ACC112 (cell line): Measurements from ENCODE around the gene IL12B.
A peak's percentile ranks its signal among the peaks of the same experiment; 100 is the strongest.
"Not testable (repeated sequence)": the region's sequence is repeated elsewhere in the genome, so short reads cannot be mapped to it uniquely, and the experiment has no call there.

Source experiments
- H2AFZ ChIP-seq: fragments of 200-600 bp; sonication (generic); one replicate; pipeline ENCODE4 v1.6.0; 2017; ENCODE audit warnings: antibody characterized with exemption, low read length; ENCODE audit not compliant: unreplicated experiment
- H3K27ac ChIP-seq: fragments of 200-600 bp; sonication (generic); 2 replicates; pipeline ENCODE4 v1.5.1; 2014; ENCODE audit warnings: low read depth, mild to moderate bottlenecking, antibody characterized with exemption, low read length, moderate library complexity
- H3K27me3 ChIP-seq: fragments of 200-600 bp; sonication (generic); 2 replicates; pipeline ENCODE4 v1.6.1; 2014; ENCODE audit warnings: mild to moderate bottlenecking, antibody characterized with exemption, low read length, moderate library complexity, mixed read lengths; ENCODE audit not compliant: insufficient read depth
- H3K36me3 ChIP-seq: fragments of 200-600 bp; sonication (generic); 2 replicates; pipeline ENCODE4 v1.6.1; 2016; ENCODE audit warnings: mild to moderate bottlenecking, antibody characterized with exemption, low read length, moderate library complexity, mixed read lengths; ENCODE audit not compliant: insufficient read depth
- H3K4me1 ChIP-seq: fragments of 200-600 bp; sonication (generic); one replicate; pipeline ENCODE4 v1.6.1; 2016; ENCODE audit warnings: low read length, mixed read lengths; ENCODE audit not compliant: insufficient read depth, unreplicated experiment, control insufficient read depth
- H3K4me3 ChIP-seq: fragments of 200-600 bp; sonication (generic); 2 replicates; pipeline ENCODE4 v1.5.1; 2014; ENCODE audit warnings: mild to moderate bottlenecking, low read depth, low read length
- H3K79me2 ChIP-seq: fragments of 200-600 bp; sonication (generic); one replicate; pipeline ENCODE4 v1.6.0; 2016; ENCODE audit warnings: low read length; ENCODE audit not compliant: control insufficient read depth, unreplicated experiment, insufficient read depth

IL12B gene

GRCh38 chr5:159294921-159295320 lies 35.4 kb downstream of the IL12B start:
- H3K27me3 ChIP-seq: no peaks in the 10 kb centered on the region
- H3K4me1 ChIP-seq: no peaks in the 10 kb centered on the region
- no peaks in the 10 kb centered on the region for H3K79me2 ChIP-seq
- no peak overlapping the region for H3K27ac ChIP-seq
- no peak overlapping the region for H3K4me3 ChIP-seq
- H2AFZ ChIP-seq: no peak overlapping the region
- no peaks in the 10 kb centered on the region for H3K36me3 ChIP-seq

- H3K79me2 ChIP-seq: no peaks in the 10 kb centered on the region
- no peak overlapping the region for H2AFZ ChIP-seq
- H3K27me3 ChIP-seq: no peaks in the 10 kb centered on the region
- no peaks in the 10 kb centered on the region for H3K36me3 ChIP-seq
- H3K4me1 ChIP-seq: no peaks in the 10 kb centered on the region
- no peak overlapping the region for H3K27ac ChIP-seq
- no peak overlapping the region for H3K4me3 ChIP-seq
Observed at GRCh38 chr5:159290741-159291140, 39.5 kb downstream of the IL12B start.

DNA sequence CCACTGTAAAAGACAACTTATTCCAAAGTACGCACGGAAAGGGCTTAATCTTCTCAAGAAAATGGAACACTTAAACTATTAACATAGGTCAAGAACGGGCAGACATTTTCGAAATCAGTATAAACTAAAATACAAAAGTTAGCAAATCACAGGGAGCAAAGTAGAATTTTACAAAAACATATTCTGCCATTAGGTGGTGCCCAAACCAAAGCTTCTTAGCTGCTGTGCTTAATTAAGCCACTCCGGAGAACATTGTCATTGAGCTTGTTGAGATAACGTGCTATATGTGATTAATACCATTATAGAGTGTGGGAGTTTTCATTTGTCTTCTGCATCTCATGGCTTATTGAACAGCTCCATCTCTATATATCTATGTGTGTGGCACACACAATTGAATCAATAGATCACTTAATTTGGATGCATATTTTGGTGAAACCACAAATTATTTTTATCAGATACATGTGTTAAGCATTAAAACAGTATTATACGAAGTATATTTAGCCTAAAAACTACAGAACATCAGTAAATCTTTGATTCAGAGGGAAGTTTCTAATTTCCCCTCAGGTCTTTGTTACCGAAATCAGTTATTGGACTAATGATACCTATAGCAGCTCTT lies 43.8 kb downstream of the IL12B start:
- H3K4me3 ChIP-seq: no peak overlapping the region
- H3K27ac ChIP-seq: no peak overlapping the region
- no peaks in the 10 kb centered on the region for H3K4me1 ChIP-seq
- no peaks in the 10 kb centered on the region for H3K27me3 ChIP-seq
- no peaks in the 10 kb centered on the region for H3K79me2 ChIP-seq
- H2AFZ ChIP-seq: no peak overlapping the region
- no peaks in the 10 kb centered on the region for H3K36me3 ChIP-seq

DNA sequence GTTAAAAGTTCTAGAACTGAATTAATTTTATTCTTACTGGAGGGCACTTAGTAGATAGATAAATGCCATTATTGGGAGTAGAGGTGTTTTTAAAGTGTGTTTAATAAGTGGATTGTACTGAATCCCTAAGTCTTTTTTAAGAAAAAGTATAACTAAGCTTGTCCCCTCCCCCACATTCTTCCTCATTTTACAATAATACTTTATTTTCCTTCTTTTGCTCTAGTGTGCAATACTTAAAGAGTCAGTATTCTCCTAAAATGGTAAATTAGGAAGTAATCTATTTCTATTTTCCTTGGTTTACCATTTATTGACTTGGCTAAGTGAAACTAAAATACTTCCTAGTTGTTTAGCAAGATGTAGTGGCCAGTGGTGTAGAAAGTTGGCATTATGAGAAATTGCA lies 55.6 kb downstream of the IL12B start:
- Histone ChIP-seq H3K4me1 (peaks cover 5% of the 10 kb centered on the region), H3K27me3 (no peaks in the 10 kb centered on the region), H3K79me2 (no peaks in the 10 kb centered on the region), H3K36me3 (peaks cover 5% of the 10 kb centered on the region; the same call in 1 of the 2 replicates), H2AFZ (no peak overlapping the region), H3K27ac (no peak overlapping the region), H3K4me3 (peak overlapping the region; percentile 42; the same call in 1 of the 2 replicates)

DNA sequence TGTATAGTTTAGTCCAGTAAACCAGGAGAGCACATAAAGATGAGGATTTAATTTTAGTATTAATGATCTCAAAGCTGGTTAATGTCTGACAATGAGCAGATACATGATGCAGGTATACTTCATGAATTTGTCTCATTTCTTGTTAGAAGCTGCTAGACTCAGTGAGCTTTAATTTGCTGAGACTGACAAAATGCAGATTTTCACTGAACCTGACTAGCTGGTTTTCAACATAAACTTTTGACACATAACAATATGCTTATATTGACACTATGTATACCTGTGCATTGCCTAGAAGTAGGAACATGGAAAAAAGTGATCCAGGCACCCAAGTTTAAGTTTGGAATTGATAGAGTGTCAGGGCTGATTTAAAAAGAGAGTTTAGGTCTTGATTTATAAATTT lies 56.4 kb downstream of the IL12B start:
- Histone ChIP-seq H3K4me1 (peaks cover 5% of the 10 kb centered on the region), H3K36me3 (peaks cover 9% of the 10 kb centered on the region; the same call in 1 of the 2 replicates), H3K27ac (no peak overlapping the region), H2AFZ (no peak overlapping the region), H3K79me2 (no peaks in the 10 kb centered on the region), H3K4me3 (0 out of 2 replicates have a peak overlapping the region, but pooled peaks have one; percentile 42), H3K27me3 (no peaks in the 10 kb centered on the region)

DNA sequence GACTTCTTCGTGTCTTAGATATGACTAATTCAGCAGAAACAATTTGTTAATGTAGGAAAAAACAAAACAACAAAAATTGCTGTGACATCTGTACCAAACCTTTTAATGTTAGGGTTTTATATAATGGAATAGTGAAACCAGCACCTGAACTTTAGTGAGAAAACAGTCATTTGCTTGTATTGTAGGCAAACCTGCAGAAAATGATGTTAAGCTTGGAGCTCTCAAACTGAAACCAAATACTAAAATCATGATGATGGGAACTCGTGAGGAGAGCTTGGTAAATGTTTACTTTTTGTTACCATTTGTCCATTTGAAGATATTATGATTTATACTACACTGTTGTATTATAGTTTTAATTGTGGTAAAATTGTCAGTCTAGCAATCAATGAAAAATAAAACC lies 60.6 kb downstream of the IL12B start:
- Histone ChIP-seq H3K27ac (no peak overlapping the region), H3K27me3 (no peaks in the 10 kb centered on the region), H3K4me1 (peaks cover 2% of the 10 kb centered on the region), H3K36me3 (peaks cover 9% of the 10 kb centered on the region; the same call in 1 of the 2 replicates), H2AFZ (no peak overlapping the region), H3K4me3 (no peak overlapping the region), H3K79me2 (peaks cover 25% of the 10 kb centered on the region)

DNA sequence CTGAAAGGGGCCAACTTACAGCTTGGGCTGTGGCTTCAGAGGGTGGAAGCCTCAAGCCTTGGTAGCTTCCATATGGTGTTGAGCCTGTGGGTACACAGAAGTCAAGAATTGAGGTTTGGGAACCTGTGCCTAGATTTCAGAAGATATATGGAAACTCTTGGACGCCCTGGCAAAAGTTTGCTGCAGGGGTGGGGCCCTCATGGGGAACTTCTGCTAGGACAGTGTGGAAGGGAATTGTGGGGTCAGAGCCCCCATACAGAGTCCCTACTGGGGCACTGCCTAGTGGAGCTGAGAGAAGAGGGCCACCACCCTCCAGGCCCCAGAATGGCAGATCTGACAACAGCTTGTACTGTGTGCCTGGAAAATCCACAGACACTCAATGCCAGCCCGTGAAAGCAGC lies 63.5 kb downstream of the IL12B start:
- not testable (repeated sequence) for H3K4me3 ChIP-seq, H2AFZ ChIP-seq, H3K27ac ChIP-seq, H3K27me3 ChIP-seq, H3K36me3 ChIP-seq, H3K4me1 ChIP-seq
- H3K79me2 ChIP-seq: peaks cover 41% of the 10 kb centered on the region
